Colon (tissue), 2 donors: ENCODE data around the gene PACSIN1.

Experiments used
- FAIRE-seq: peaks from 2 replicates; lab custom pipeline; 2012; peaks lifted over from hg19 to GRCh38; lab: Jason Lieb, UNC
- donor health status: control.
- donor health status: control.

Gene PACSIN1

GRCh38 chr6:34546551-34547321 is 80.9 kb downstream of the PACSIN1 start:
- FAIRE-seq: no peak

GRCh38 chr6:34547701-34548644 is 82.1 kb downstream of the PACSIN1 start:
- no peak for FAIRE-seq

GRCh38 chr6:34549026-34549803 is 83.3 kb downstream of the PACSIN1 start:
- no peak for FAIRE-seq

- FAIRE-seq: no peak
Measured at GRCh38 chr6:34549804-34550202, 83.9 kb downstream of the PACSIN1 start.

GRCh38 chr6:34551720-34552119 is 85.8 kb downstream of the PACSIN1 start:
- no peak for FAIRE-seq

- FAIRE-seq: no peak
Measured at GRCh38 chr6:34552620-34553019, 86.7 kb downstream of the PACSIN1 start.

- no peak for FAIRE-seq
Measured at GRCh38 chr6:34553146-34553545, 87.3 kb downstream of the PACSIN1 start.

GRCh38 chr6:34553750-34554149 is 87.9 kb downstream of the PACSIN1 start:
- no peak for FAIRE-seq

- no peak for FAIRE-seq
Measured at GRCh38 chr6:34554291-34555006, 88.6 kb downstream of the PACSIN1 start.

- no peak for FAIRE-seq
Measured at GRCh38 chr6:34555007-34555322, 89.1 kb downstream of the PACSIN1 start.

- FAIRE-seq: no peak
Measured at GRCh38 chr6:34555328-34555727, 89.5 kb downstream of the PACSIN1 start.

GRCh38 chr6:34556031-34556471 is 90.2 kb downstream of the PACSIN1 start, which contains the start of gene SPDEF:
Gene SPDEF (minus strand): TSS chr6:34556329. CDS start chr6:34544455, 11,874 bp downstream.
- no peak for FAIRE-seq

GRCh38 chr6:34556493-34556892 is 90.6 kb downstream of the PACSIN1 start:
- FAIRE-seq: no peak

GRCh38 chr6:34557228-34557627 is 91.4 kb downstream of the PACSIN1 start:
- no peak for FAIRE-seq

GRCh38 chr6:34558172-34558714 is 92.4 kb downstream of the PACSIN1 start:
- FAIRE-seq: no peak

GRCh38 chr6:34559651-34560365 is 93.9 kb downstream of the PACSIN1 start:
- no peak for FAIRE-seq

GRCh38 chr6:34560366-34561226 is 94.7 kb downstream of the PACSIN1 start:
- no peak for FAIRE-seq

- FAIRE-seq: no peak
Measured at GRCh38 chr6:34561227-34561530, 95.3 kb downstream of the PACSIN1 start.

GRCh38 chr6:34562350-34562749 is 96.5 kb downstream of the PACSIN1 start:
- no peak for FAIRE-seq
